ENCODE data around the gene SH3GL2. TPM values are rescaled to one million over a fixed set of nuclear protein-coding genes. Genes with fewer than 3 reads are reported as not detected.

SH3GL2 gene
- total RNA-seq, 2 experiments from 2014 or later: not detected

DNA sequence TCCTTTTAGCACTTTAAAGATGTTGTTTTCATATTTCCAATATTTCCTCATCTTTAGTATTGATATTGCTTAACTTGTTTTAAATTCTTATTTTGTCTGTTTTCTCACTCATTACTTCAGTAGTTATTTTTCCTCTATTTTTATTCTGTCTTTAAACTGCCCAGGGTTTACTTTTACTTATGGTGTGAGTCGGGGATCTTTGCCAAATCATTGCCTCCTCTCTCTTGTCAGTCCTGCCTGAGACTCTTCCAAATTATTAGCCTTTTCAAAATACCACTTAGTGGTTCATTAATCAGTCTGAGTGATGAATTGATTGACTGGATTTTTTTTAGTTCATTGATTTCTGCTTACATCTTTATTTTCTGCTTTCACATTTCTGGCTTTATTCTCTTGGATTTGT, 72.9 kb downstream of the SH3GL2 start:
- CTCF ChIA-PET: no interaction called here
- POLR2A ChIA-PET: no interaction called here

DNA sequence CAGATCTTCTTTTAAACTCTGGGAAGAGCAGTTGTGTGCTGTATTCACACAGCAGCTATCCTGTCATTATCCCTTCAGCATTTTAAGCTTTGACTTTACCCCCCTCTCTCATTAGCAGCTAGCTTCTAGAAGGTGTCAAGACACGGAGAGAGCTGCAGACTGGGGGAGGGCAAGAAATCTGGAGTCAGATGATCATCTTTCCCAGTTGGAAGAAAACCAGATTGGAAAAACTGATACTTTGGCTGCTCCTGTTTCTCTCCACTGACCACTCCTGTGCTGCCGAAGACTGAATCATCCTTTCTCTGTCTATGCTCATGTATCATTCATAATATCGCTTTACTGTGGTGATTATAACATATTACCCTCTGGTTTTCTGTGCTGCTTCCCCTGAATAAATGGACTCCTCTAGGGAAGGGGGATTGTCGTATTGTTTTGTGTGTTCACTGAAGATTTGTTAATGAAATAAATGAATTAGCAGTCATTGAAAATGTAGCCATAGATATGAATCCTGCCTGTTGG, 75.1 kb downstream of the SH3GL2 start:
- CTCF ChIA-PET: no interaction called here

DNA sequence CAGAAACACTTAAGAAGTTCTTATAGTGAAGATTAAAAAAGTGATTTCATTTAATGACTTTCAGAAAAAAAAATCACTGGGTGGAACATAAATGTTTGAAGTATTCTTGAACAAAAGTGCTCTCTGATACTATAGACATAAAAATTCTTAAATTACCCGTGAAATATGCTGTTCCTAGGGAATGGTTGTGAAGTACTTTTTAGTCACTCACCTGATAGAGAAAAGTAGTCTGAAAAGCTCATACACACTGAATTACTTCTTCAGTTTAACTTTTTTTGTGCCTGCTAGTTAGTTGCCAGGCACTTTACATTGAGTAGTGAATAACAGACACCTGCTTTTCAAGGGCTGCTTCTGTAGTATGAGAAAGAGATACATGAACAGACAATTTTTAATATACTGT, 78.0 kb downstream of the SH3GL2 start:
- ChIA-PET POLR2A (no interaction called here), CTCF (no interaction called here)

More for the DNA sequence above, 75.1 kb downstream of the SH3GL2 start:
- POLR2A ChIA-PET: no interaction called here

DNA sequence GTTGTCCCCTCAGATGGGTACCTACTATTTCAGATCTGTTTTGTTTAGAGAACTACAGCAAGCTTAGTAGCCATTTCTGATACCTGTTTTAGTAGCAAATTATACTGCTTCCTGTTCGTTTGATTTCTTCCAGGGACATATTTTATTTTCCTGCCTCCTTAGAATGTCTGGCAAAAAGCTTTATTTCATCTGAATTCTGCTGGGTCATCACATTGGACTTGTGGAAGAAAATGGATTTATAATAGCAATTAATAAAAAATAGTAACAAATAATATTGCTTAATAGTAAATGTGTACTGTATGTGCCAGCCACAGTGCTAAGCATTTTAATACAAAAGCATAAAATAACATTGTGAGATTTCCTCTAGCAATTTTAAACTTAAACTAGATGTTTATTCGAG, 79.4 kb downstream of the SH3GL2 start:
- POLR2A ChIA-PET: no interaction called here

DNA sequence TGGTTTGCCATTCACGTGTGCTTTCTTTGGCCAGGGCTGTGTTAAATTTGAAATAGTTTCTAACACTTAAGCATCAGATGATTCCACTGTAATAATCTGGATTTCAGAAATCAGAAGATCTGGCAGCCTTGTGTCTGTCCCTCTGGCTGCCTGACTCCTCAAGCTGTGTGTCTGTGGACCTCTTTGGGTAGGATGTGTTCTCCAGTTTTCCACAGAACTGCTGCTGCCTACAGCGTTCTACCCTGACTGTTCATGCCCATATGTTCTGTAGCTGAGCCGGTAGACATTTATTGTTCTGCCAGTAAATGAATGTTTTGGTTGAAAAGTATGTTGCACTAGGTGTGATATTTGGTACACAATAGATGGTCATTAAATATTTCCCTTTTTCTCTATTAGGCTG, 81.3 kb downstream of the SH3GL2 start:
- ChIA-PET CTCF (no interaction called here), POLR2A (no interaction called here)

More for the DNA sequence above, 79.4 kb downstream of the SH3GL2 start:
- CTCF ChIA-PET: no interaction called here

DNA sequence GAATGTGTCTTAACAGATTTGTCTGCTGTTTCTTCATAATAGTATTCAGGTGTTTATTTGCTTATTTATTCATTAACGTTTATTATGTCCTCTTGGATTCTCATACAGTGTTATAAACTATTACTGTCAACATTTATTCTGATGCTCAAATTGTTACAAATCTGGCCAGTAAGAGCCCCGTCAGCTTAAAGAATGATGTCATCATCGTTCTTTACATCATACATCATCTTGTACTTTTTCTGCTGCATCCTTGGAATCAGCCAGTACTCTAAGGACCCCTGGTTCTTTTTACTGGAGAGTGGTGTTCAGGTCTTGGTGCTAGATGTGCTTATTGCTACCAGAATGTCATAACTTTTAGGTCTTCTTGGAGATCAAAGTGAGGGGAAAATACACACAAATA, 86.6 kb downstream of the SH3GL2 start:
- CTCF ChIA-PET: no interaction called here
- POLR2A ChIA-PET: no interaction called here

DNA sequence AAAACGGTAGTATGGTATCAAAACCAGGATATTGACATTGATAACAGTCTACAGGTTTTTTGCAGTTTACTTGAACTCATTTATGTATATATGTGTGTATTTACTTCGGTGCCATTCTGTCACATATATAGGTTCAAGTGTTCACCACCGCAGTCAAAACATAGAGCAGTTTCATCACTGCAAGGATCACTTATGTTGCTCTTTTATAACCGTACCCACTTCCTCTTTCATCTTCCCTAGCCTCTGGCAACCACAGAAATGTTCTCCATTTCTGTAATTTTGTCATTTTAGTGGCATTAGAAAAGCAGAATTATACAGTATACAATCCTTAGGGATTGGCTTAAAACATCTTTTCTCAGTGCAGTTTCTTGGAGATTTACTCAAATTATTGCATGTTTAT, 90.3 kb downstream of the SH3GL2 start:
- ChIA-PET CTCF (no interaction called here), POLR2A (no interaction called here)

DNA sequence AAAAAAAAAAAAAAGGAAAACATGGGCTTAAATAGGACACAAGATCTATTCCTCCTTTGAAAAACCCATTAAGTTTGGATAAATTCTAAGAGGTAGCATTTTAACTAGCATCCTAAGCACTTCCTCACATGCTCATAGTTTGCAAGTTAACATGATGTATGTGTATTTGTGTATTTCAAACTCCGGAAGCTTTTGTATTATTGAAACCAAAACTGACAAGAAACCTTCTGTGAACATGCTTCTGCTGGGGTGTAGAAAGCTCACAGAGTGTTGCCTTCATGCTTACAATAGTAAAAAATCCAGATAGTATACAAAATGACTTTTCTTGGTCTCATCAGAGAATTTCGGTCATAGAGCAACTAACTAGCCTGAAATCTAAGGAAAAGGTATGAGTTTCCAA, 103.8 kb downstream of the SH3GL2 start:
- CTCF ChIA-PET: no interaction called here
- POLR2A ChIA-PET: no interaction called here

DNA sequence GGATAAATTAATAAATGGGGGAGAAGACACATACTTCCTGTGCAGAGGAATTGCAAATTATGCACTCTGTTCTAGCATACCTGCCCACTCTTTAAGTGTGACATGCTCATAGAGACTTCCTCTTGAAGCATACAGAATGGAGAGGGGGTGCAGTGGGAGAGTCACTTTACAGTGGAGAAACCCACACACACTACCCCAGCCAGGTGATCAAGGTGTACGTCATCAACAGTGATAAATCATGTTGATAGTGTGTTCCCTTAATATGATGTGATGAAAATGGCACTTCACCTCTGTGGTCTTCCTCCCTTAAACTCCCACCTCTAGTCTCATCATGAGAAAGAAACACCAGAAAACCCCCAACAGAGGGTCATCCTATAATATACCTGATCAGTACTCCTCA, 110.0 kb downstream of the SH3GL2 start:
- ChIA-PET CTCF (no interaction called here), POLR2A (no interaction called here)

DNA sequence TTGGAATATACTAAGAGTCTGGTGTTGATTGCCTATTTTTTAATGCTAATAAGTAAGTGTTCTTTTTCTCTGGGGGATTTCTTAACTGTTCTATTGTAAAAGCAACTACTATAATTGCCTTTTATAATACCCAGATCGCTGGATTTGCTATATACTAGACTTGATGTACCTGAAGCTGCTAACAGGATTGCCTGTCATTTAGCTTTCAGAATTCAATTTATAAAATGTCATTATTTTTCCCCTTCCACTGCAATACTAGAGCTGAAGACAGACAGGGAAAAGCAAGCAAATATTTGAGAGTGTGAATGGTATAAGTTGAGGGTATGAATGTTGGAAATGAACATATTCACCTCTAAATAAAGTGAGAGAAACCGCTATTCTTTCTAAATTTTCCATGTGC, 115.5 kb downstream of the SH3GL2 start:
- ChIA-PET POLR2A (no interaction called here), CTCF (no interaction called here)

DNA sequence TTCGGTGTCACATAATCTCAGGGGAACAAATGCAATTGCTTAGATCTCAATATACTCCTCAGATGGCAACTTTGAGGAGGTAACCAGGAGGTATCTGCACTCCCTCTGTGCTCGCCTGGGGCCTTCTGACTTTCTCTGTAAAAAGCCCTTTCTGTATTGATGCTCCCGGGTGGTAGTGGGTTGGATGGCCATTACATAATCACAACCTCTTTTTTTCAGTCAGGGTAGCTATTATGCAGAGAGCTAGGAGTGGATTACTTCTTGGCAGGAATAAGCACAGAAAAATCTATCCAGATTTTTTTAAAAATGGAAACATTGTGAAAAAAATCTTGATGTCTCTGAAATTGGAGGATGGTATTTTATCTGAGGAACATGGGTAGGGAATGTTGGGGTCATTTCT, 116.6 kb downstream of the SH3GL2 start:
- ChIA-PET CTCF (no interaction called here), POLR2A (no interaction called here)

DNA sequence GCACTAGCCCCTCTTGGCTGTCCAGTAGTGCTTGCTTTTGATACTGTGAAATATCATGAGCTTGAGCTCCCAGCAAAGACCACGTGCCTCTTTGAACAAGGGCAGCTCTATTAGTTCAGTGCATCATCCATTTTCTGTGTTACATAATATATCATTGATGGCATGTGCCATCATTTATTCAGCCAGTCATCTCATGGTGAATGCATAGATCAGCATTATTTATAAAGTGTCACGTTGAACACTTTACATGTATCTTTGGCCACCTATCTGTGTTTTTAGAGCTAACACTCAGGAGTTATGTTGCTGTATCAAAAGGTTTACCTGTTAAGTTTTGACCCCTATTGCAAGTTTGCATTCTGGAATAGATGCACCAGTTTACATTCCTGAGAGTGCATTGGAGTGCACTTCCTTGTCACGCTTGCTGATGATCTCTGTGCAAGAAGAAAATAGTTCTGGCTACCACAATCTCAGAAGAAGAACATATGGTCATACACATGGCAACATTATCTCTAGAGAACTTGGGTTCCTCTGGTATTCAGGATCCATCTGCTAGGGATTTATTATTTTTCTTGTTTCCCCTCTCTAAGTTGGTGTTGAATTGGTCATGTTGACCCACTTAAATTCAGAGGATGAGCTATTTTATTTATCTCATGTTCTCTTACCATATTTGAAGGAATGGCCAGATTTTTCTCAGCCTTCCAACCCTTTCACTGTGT, 120.9 kb downstream of the SH3GL2 start:
- CTCF ChIA-PET: no interaction called here
- POLR2A ChIA-PET: no interaction called here

DNA sequence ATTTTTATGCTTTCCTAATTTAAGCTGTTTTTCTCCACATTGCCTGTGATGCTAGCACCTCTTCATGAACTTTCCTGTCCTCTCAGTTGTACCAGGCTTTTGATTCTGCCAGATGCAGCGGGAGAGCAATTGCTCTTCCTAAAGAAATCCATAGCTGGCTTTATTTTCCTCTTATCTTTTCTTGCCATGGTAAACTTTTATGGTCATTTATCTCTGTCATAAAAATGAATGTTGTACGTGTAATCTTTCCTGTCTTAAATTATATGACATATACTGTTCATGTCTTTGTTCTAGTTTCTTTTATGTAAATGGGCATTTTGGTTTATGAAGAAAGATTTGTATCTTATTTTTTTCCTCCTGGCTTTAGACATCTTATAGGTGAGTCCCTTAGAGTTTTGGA, 127.5 kb downstream of the SH3GL2 start:
- ChIA-PET CTCF (no interaction called here), POLR2A (no interaction called here)

DNA sequence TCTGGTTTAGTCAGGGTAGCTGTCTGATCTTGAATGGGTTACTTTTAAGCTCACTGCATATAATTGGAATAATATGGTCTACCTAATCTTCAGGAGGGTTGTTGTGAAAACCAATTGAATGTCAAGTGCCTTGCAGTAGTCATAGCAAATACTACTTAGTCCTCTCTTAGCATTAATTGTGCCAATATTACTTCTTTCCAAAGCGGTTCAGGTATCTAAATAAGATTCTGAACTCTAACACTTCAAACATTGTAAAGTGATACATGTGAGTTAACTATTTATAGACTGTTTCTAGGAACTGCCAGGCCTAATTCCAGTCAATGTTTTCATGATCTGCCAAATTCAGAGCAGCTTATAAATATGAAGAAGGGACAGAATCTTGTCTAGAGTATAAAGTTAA, 140.2 kb downstream of the SH3GL2 start:
- ChIA-PET POLR2A (no interaction called here), CTCF (no interaction called here)

DNA sequence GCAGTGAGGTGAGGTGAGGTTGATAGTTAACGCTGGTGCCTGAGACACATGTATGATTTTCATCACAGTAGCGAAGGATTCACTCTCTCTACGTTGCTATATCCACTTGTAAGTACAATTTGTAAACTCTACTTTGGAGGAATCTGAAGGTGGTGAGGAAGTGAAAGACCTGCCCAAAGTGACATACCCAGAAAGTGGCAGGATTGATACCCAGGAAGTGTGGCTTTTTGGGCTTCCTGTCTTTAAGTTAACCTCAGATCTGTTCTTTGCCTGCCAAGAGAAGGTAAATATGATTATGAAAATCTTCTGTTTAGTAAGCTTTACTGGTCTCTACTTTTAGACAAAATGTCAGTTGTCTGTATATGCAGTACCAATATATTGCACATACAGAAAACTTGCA, 143.1 kb downstream of the SH3GL2 start:
- CTCF ChIA-PET: no interaction called here
- POLR2A ChIA-PET: no interaction called here

DNA sequence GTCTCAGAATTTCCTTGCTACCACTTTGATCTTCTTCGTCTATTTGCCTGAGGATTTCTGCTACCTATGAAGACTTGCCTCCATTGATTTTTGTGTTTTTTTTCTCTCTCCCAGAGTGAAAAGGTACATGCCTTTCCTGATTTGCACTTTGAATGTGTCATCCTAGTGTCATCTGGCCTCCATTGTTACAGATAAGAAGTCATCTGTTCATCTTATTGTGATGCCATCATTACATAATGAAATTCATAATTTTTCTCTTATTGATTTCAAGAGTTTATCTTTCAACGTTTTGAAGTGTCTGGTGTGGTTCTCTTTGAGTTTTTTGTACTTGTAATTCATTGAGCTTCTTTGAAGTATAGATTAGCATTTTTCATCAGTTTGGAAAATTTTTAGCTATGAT, 144.8 kb downstream of the SH3GL2 start:
- ChIA-PET POLR2A (no interaction called here), CTCF (no interaction called here)

DNA sequence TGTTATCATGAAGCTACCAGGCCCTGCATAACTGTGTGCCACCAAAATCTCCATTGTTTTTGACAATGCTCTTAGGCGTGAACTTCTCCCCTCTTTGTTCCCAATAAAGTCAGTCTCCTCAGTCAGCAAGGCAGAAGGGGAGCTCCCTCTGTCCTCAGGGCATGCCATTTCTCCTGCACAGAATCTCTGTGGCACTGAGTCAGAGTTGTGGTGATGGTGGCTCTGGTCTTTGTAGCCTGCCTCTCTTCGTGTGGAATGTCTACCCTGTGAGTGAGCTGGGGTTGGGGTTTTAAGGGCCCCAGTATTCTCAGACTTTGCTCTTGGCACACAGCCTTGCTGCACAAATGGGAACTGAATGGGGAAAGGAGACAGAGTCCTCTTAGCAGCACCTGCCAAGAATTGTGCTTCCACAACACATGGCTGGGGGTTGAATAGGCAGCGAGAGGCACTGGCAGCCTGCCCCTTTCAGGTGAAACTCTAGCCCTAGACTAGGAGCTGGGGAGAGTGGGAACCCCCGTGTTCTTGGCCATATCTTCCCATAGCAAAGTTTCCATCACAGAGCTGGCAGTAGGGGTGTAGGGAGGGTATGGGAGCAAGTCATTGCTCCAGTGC, 146.6 kb downstream of the SH3GL2 start:
- CTCF ChIA-PET: no interaction called here
- POLR2A ChIA-PET: no interaction called here

DNA sequence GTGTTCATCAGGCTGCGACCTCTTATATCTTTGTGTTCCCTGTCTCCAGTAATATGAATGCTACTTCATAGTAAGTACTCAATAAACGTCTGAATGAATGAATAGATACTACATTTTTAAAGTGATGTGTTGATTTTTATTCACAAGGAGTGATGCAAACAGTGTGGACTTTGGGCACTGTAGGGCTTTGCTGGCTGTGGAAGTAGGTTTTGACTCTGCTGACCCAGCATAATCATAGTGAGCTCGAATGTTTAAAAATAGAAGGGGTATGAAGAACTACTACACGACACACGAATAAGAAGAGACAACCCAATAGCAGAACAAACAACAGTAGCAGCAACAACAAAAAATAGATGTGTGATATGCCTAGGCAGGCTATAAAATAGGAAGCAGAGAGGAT, 147.4 kb downstream of the SH3GL2 start:
- ChIA-PET CTCF (no interaction called here), POLR2A (no interaction called here)

DNA sequence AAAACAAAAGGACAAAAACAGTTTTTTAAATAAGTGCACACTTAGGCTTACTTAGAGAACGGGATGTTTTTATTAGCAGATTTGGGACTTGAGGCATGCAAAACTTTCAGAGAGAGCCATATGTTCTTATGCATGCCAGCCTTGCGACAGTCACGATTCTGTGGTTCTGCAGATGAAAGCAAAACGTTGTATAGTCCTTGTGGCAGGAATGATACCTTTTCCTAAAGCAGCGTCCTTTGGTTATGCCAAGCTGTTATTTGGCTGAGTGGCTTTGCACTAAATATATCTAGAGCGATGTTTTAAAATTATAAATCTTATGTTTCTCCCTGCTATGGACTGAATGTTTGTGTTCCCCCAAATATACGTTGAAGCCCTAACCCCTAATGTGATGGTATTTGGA, 152.0 kb downstream of the SH3GL2 start:
- POLR2A ChIA-PET: no interaction called here
- CTCF ChIA-PET: no interaction called here

DNA sequence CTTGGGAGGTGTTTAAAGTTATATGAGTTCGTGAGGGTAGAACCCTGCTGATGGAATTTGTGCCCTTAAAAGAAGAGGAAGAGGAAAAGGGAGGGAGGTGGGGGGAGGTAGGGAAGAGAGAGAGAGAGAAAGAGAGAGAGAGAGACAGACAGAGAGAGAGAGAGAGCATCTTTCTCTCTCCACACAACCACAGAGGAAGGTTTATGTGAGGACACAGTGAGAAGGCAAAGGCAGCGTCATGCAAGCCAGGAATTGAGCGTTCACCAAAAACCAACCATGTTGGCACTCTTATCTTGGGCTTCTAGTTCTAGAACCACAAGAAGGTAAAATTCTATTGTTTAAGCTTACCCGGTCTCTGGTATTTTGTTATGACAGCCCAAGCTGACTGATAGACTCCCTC, 152.4 kb downstream of the SH3GL2 start:
- ChIA-PET POLR2A (no interaction called here), CTCF (no interaction called here)

DNA sequence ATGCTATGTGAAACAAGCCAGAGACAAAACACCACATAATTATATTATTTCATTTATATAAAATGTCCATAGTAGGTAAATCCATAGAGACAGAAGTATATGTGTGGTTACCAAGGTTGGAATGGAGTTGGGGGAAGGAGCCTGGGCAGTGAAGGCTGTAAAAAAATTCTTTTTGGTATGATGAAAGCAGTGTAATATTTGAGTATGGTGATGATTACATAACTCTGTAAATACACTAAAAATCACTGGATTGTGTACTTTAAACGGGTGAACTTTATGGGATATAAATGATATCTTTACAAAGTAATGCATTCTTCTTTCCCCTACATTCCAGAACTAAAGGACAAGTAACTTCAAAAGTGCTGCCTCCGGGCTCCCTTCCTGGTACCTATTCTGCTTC, 155.8 kb downstream of the SH3GL2 start:
- ChIA-PET CTCF (no interaction called here), POLR2A (no interaction called here)

DNA sequence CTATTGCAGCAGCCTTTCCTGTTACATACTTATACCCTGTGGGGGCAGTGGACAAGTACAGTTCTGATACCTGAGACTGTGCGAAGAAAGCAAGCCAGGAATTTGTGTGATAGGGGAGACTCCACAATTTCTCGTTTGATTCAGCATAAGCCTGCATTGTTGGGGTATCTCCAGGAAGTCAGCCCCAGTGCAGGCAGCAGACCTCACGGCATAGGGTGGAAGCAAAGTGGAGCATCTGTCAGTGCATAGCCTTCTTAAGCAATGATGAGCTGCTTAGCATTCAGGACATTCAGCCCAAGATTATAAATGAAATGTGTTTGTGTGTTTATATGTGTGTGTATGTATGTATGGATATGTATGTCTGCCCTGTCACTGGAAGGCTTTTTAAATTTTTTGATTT, 157.0 kb downstream of the SH3GL2 start:
- ChIA-PET CTCF (no interaction called here), POLR2A (no interaction called here)

Data from activated CD8-positive, alpha-beta memory T cell treated with anti-CD3 and anti-CD28 coated beads for 36 hours (primary cell).